Measurements from ENCODE around the gene GATB.

GRCh38 chr4:151804821-151805220 lies 44.0 kb upstream of the GATB start:
- no peak for TF ChIP-seq POLR2A (IDR thresholded peaks at IDR 0.05; ENCODE audit: low read depth, low read length)
- TF ChIP-seq CTCF (conservative IDR thresholded peaks at IDR 0.05; ENCODE audit: low read depth, low read length): no peak
- TF ChIP-seq USF2 (IDR thresholded peaks at IDR 0.05; ENCODE audit: low read depth, low read length): no peak
- no peak for TF ChIP-seq CEBPB (IDR thresholded peaks at IDR 0.05; ENCODE audit: low read depth, low read length)
- TF ChIP-seq NFE2L2 (IDR thresholded peaks at IDR 0.05; ENCODE audit: low read depth, low read length): no peak
- no peak for TF ChIP-seq RAD21 (IDR thresholded peaks at IDR 0.05; ENCODE audit: low read length)
- TF ChIP-seq CHD1 (IDR thresholded peaks at IDR 0.05; ENCODE audit: low read depth, low read length): no peak
- TF ChIP-seq MAFK (IDR thresholded peaks at IDR 0.05; ENCODE audit: low read depth, low read length): no peak
- TF ChIP-seq MXI1 (IDR thresholded peaks at IDR 0.05; ENCODE audit: borderline replicate concordance, low read depth, low read length): no peak
- TF ChIP-seq, protein P1, sequence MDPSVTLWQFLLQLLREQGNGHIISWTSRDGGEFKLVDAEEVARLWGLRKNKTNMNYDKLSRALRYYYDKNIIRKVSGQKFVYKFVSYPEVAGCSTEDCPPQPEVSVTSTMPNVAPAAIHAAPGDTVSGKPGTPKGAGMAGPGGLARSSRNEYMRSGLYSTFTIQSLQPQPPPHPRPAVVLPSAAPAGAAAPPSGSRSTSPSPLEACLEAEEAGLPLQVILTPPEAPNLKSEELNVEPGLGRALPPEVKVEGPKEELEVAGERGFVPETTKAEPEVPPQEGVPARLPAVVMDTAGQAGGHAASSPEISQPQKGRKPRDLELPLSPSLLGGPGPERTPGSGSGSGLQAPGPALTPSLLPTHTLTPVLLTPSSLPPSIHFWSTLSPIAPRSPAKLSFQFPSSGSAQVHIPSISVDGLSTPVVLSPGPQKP (IDR thresholded peaks at IDR 0.05; ENCODE audit: borderline replicate concordance, low read depth, low read length): no peak

All from IMR-90 (cell line).